GM15510 (cell line): ENCODE measurements around the gene AGGF1.

ENCODE experiments used
- POLR2A ChIP-seq: IDR thresholded peaks from 3 replicates; pipeline ENCODE4 v1.6.1; 2011; ENCODE audit warnings: borderline replicate concordance; ENCODE audit not compliant: insufficient read length; ENCODE audit errors: extremely low read depth

AGGF1 gene

GRCh38 chr5:77030097-77031071, at the start of gene AGGF1:
Gene AGGF1, plus strand, starts transcription at chr5:77030404. Its CDS starts 363 bp downstream, at chr5:77030767.
- peak; percentile 87 for TF ChIP-seq POLR2A

- no peak for TF ChIP-seq POLR2A
Measured at GRCh38 chr5:76980518-76981144, 49.6 kb upstream of the AGGF1 start.

- no peak for TF ChIP-seq POLR2A
Measured at GRCh38 chr5:76982450-76982849, 47.8 kb upstream of the AGGF1 start.

GRCh38 chr5:76983468-76983867, 46.7 kb upstream of the AGGF1 start:
- TF ChIP-seq POLR2A, result no peak

- no peak for TF ChIP-seq POLR2A
Measured at GRCh38 chr5:76986825-76987526, 43.2 kb upstream of the AGGF1 start.

GRCh38 chr5:76990899-76991459, 39.2 kb upstream of the AGGF1 start:
- no peak for TF ChIP-seq POLR2A

GRCh38 chr5:76994337-76994736, 35.9 kb upstream of the AGGF1 start:
- no peak for TF ChIP-seq POLR2A

- TF ChIP-seq POLR2A, result no peak
Measured at GRCh38 chr5:76999451-76999850, 30.8 kb upstream of the AGGF1 start.

GRCh38 chr5:77003246-77003645, 27.0 kb upstream of the AGGF1 start:
- TF ChIP-seq POLR2A, result no peak

GRCh38 chr5:77006124-77006523, 24.1 kb upstream of the AGGF1 start:
- TF ChIP-seq POLR2A, result no peak

GRCh38 chr5:77008413-77008812, 21.8 kb upstream of the AGGF1 start:
- no peak for TF ChIP-seq POLR2A

- TF ChIP-seq POLR2A, result no peak
Measured at GRCh38 chr5:77010243-77010642, 20.0 kb upstream of the AGGF1 start.

- no peak for TF ChIP-seq POLR2A
Measured at GRCh38 chr5:77011498-77011897, 18.7 kb upstream of the AGGF1 start.

GRCh38 chr5:77012601-77013000, 17.6 kb upstream of the AGGF1 start:
- TF ChIP-seq POLR2A, result no peak
